K562 (cell line): ENCODE data around the gene SNRPA. TPM values are rescaled to one million over a fixed set of nuclear protein-coding genes. Genes with fewer than 3 reads are reported as not detected.

Experiments used
- ARID3B ChIP-seq: fragments of 250-450 bp; sonication (Bioruptor Pico); IDR thresholded peaks from 2 replicates; pipeline ENCODE4 v1.4.0; 2020; ENCODE audit warnings: borderline replicate concordance
- ATF1 ChIP-seq, 2 experiments: fragments of 450-650 bp in 1 of 2; IDR thresholded peaks; 2 replicates each; pipeline ENCODE4 v1.6.1; 2016; ENCODE audit warnings: missing compliant biosample characterization in 1 of 2, missing genetic modification characterization in 1 of 2
- CBX1 ChIP-seq: sonication (generic); IDR thresholded peaks from 2 replicates; pipeline ENCODE4 v1.6.1; 2016; ENCODE audit warnings: antibody characterized with exemption, low read depth, mild to moderate bottlenecking
- CEBPG ChIP-seq, 3 experiments: fragments of 200-800 bp in 1 of 3; sonication (Bioruptor generic) in 1 of 3; sonication (generic) in 1 of 3; formaldehyde crosslinking in 1 of 3; IDR thresholded peaks in 2 of 3; conservative IDR thresholded peaks in 1 of 3; 2 replicates each; pipeline versions ENCODE4 v1.6.1 to v1.8.0; 2016 to 2022; ENCODE audit warnings: missing compliant biosample characterization in 2 of 3, missing genetic modification characterization in 2 of 3, mild to moderate bottlenecking in 1 of 3, missing genetic modification reagents in 1 of 3
- EHMT2 ChIP-seq: fragments of 450-650 bp; IDR thresholded peaks from 2 replicates; pipeline ENCODE4 v1.6.1; 2018; ENCODE audit warnings: antibody characterized with exemption
- GATAD2B ChIP-seq: fragments of 450-650 bp; IDR thresholded peaks from 2 replicates; pipeline ENCODE4 v1.6.1; 2017; ENCODE audit warnings: mild to moderate bottlenecking, borderline replicate concordance
- HMGN3 ChIP-seq: IDR thresholded peaks from 2 replicates; pipeline ENCODE4 v1.6.1; 2011; ENCODE audit warnings: borderline replicate concordance, low read depth, mild to moderate bottlenecking, mixed read lengths, low read length; ENCODE audit not compliant: insufficient read length; ENCODE audit errors: extremely low read depth
- LARP7 ChIP-seq: fragments of 450-650 bp; IDR thresholded peaks from 2 replicates; pipeline ENCODE4 v1.6.1; 2016
- MTA3 ChIP-seq: fragments of 450-650 bp; formaldehyde crosslinking; IDR thresholded peaks from 2 replicates; pipeline ENCODE4 v1.6.1; 2017; ENCODE audit warnings: mild to moderate bottlenecking, borderline replicate concordance
- MTF1 ChIP-seq: fragments of 250-450 bp; sonication (Bioruptor Pico); IDR thresholded peaks from 2 replicates; pipeline ENCODE4 v1.9.0; 2021; ENCODE audit warnings: moderate library complexity, mild to moderate bottlenecking, inconsistent platforms, borderline replicate concordance
- NBN ChIP-seq: fragments of 450-650 bp; IDR thresholded peaks from 2 replicates; pipeline ENCODE4 v1.6.1; 2016; ENCODE audit warnings: low read depth, mild to moderate bottlenecking
- NR3C1 ChIP-seq: sonication (generic); formaldehyde crosslinking; IDR thresholded peaks from 2 replicates; pipeline ENCODE4 v1.8.1; 2022; ENCODE audit warnings: missing genetic modification reagents
- PHB ChIP-seq: fragments of 250-450 bp; sonication (Bioruptor Pico); IDR thresholded peaks from 2 replicates; pipeline ENCODE4 v1.5.0; 2021
- PTRF ChIP-seq: fragments of 450-650 bp; IDR thresholded peaks from 2 replicates; pipeline ENCODE4 v1.6.1; 2016; ENCODE audit warnings: mild to moderate bottlenecking, missing genetic modification characterization, missing compliant biosample characterization
- SP1 ChIP-seq: sonication (generic); formaldehyde crosslinking; IDR thresholded peaks from 2 replicates; pipeline ENCODE4 v1.8.1; 2022; ENCODE audit warnings: mild to moderate bottlenecking, missing genetic modification reagents
- TEAD1 ChIP-seq, 2 experiments: fragments of 450-650 bp in 1 of 2; sonication (generic) in 1 of 2; formaldehyde crosslinking; IDR thresholded peaks; 2 replicates each; pipeline versions ENCODE4 v1.4.0 to v1.8.0; 2020 to 2022; ENCODE audit warnings: mild to moderate bottlenecking in 2 of 2, missing genetic modification reagents in 1 of 2
- TFE3 ChIP-seq: fragments of 450-650 bp; formaldehyde crosslinking; IDR thresholded peaks from 2 replicates; pipeline ENCODE4 v1.4.0; 2020; ENCODE audit warnings: mild to moderate bottlenecking, mixed read lengths
- XRCC5 ChIP-seq: fragments of 200-400 bp; formaldehyde crosslinking; IDR thresholded peaks from 2 replicates; pipeline ENCODE4 v1.6.1; 2017; ENCODE audit warnings: low read depth, mild to moderate bottlenecking, low read length
- ZBED1 ChIP-seq: IDR thresholded peaks from 2 replicates; pipeline ENCODE4 v1.6.1; 2014
- ZBTB43 ChIP-seq: sonication (generic); formaldehyde crosslinking; IDR thresholded peaks from 2 replicates; pipeline ENCODE4 v1.8.0; 2023; ENCODE audit warnings: mild to moderate bottlenecking, missing genetic modification reagents
- ZFP30 ChIP-seq: fragments of 250-450 bp; sonication (Bioruptor Pico); IDR thresholded peaks from 2 replicates; pipeline ENCODE4 v1.8.0; 2022; ENCODE audit warnings: moderate library complexity, mild to moderate bottlenecking, inconsistent platforms, borderline replicate concordance
- ZNF232 ChIP-seq: sonication (generic); formaldehyde crosslinking; IDR thresholded peaks from 2 replicates; pipeline ENCODE4 v1.8.0; 2022; ENCODE audit warnings: mild to moderate bottlenecking, missing genetic modification reagents
- ZNF445 ChIP-seq: fragments of 250-450 bp; sonication (Bioruptor Pico); IDR thresholded peaks from 2 replicates; pipeline ENCODE4 v1.4.0; 2020; ENCODE audit warnings: low read depth, mild to moderate bottlenecking, moderate library complexity
- ZNF507 ChIP-seq: conservative IDR thresholded peaks from 2 replicates; pipeline ENCODE4 v1.6.1; 2017; ENCODE audit warnings: missing genetic modification characterization, missing compliant biosample characterization
- ZNF780A ChIP-seq: fragments of 250-450 bp; sonication (Bioruptor Pico); IDR thresholded peaks from 2 replicates; pipeline ENCODE4 v1.5.0; 2021; ENCODE audit warnings: mild to moderate bottlenecking
- polyA plus RNA-seq, 8 experiments: library from polyadenylated mRNA; depleted of rRNA in 4 of 8; stranded (reverse) in 5 of 8; unstranded in 3 of 8; fragments of >200 nt; fragmentation: Nextera tagmentation in 2 of 8; fragmentation: Illumina TruSeq in 1 of 8; extraction: Ambion mirVana in 2 of 8; extraction: Trizol in 1 of 8; gene quantifications; 2 replicates each; pipeline versions ENCODE4 v1.2.1 to v1.2.3, GENCODE V29; 2011 to 2014; ENCODE audit warnings: inconsistent platforms in 1 of 8, missing spikeins in 1 of 8
- total RNA-seq, 7 experiments: library from RNA; depleted of rRNA in 6 of 7; stranded (reverse); fragments of >200 nt in 6 of 7; fragmentation: Illumina TruSeq in 2 of 7; extraction: Trizol in 2 of 7; gene quantifications; 2 replicates each; pipeline versions ENCODE4 v1.2.1 to v1.2.3, GENCODE V29; 2011 to 2021; ENCODE audit warnings: low replicate concordance in 1 of 7

Gene SNRPA
- total and polyA plus RNA-seq, 9 of the 15 experiments (the other 6 are each of a cell fraction or from before 2014, with no cell fraction given), result 16.3 to 311 (median 193) TPM

GRCh38 chr19:40806423-40807146, 55.6 kb downstream of the SNRPA start (continued):
- TF ChIP-seq XRCC5, result no peak
- TF ChIP-seq PHB (CRISPR knock-in tag), result no peak
- TF ChIP-seq CEBPG (CRISPR knock-in tag; IDR thresholded peaks at IDR 0.05), result peak; percentile 37; the same call in 1 of the 2 replicates
- no peak for TF ChIP-seq CEBPG (tag; conservative IDR thresholded peaks at IDR 0.05 in 1 of 2, IDR thresholded peaks at IDR 0.05 in 1 of 2)
- TF ChIP-seq LARP7, result no peak
- TF ChIP-seq MTA3, result peak; percentile 33; the same call in 1 of the 2 replicates
- TF ChIP-seq NBN, result 0 out of 2 replicates have a peak, but pooled peaks have one; percentile 29
- TF ChIP-seq NR3C1 (CRISPR knock-in tag), result no peak
- TF ChIP-seq TEAD1 (CRISPR knock-in tag; IDR thresholded peaks at IDR 0.05), result no peak
- no peak for TF ChIP-seq GATAD2B
- no peak for TF ChIP-seq ZNF780A (CRISPR knock-in tag)
- TF ChIP-seq TFE3 (CRISPR knock-in tag), result no peak
- TF ChIP-seq CBX1, result 0 out of 2 replicates have a peak, but pooled peaks have one; percentile 37
- no peak for TF ChIP-seq ZNF445 (CRISPR knock-in tag)
- TF ChIP-seq HMGN3, result peak; percentile 48
- no peak for TF ChIP-seq ZBED1
- TF ChIP-seq ZNF232, result 0 out of 2 replicates have a peak, but pooled peaks have one; percentile 25
- TF ChIP-seq SP1 (CRISPR knock-in tag), result peak; percentile 71
- no peak for TF ChIP-seq ARID3B (CRISPR knock-in tag)
- no peak for TF ChIP-seq PTRF (tag)
- TF ChIP-seq ZNF507 (tag), result no peak
- TF ChIP-seq ATF1 (CRISPR knock-in tag; IDR thresholded peaks at IDR 0.05), result no peak
- peak; percentile 70; the same call in 1 of the 2 replicates for TF ChIP-seq ATF1 (tag; IDR thresholded peaks at IDR 0.05)
- TF ChIP-seq MTF1, result no peak
- no peak for TF ChIP-seq EHMT2
- peak; percentile 77; the same call in 1 of the 2 replicates for TF ChIP-seq ZBTB43
- TF ChIP-seq ZFP30, result no peak
